ENCODE measurements around the gene DMD.
"Not testable (repeated sequence)": the region's sequence is repeated elsewhere in the genome, so short reads cannot be mapped to it uniquely, and the experiment has no call there.

Gene DMD

GRCh38 chrX:33211356-33212260 lies at the start of gene DMD:
Gene DMD, minus strand, starts transcription at chrX:33211549. Its CDS starts 237 bp downstream, at chrX:33211312.
- no peak for DNase-seq

- no peak for DNase-seq
These were observed 41.0 kb upstream of the DMD start for GRCh38 chrX:33252306-33252825.

- DNase-seq, result no peak
These were observed 7.5 kb upstream of the DMD start for GRCh38 chrX:33218819-33219218.

DNA sequence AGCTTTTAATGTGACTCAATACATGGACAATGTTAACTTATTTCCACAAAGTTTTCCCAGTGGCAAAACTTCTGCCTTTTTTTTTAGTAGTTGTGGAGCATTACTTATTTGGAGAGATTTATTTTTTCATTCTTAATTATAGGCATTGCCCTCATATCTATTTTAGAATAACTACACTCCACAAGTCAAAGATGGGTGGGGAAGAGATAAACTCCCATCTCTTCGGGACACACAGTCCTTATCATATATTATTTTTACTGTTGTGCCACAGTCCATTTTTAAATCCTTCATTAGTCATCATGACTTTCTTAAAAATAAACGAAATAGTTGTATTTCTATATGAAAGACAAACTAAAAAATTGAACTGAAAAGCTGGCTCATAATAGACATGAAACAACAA lies 1.2 kb downstream of the DMD start:
- DNase-seq, result no peak

DNA sequence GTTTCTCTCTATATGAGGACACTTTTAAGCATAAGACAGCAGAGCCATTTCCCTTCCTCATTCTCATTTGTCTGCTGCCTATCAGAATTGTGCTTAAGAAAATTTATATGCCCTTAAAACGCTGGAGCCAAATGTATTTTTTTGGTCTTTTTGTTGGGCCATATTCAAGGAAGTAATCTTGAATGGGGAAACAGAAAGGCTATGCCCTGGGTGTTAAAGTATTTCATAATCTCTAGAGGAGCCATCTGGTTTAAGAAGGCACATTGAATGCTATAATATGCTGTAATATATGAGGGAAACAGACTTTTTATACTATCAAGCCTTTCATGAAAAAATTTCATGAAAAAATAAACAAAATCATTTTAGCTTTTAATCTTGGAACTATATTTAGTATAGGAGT lies 4.3 kb downstream of the DMD start:
- no peak for DNase-seq

- no peak for DNase-seq
These were observed 6.0 kb downstream of the DMD start for GRCh38 chrX:33205321-33205720.

DNA sequence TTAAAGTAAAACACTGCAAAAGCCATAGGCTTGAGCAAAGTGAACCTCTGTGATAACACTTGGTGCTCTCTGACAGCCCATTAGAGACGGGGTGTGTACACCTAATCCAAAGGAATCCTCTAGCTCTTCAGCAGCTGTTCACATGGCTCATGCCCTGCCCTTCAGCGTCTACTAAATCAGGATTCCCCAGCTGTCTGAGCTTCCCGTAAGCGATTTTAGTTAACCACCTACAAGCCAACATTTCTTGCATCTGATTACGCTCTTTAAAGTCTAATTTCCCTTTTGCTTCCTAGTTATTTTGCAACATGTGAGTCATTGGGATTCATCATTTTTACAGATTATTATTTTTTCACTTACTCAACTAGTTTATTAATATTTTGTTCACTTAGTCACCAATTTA lies 6.5 kb downstream of the DMD start:
- no peak for DNase-seq

DNA sequence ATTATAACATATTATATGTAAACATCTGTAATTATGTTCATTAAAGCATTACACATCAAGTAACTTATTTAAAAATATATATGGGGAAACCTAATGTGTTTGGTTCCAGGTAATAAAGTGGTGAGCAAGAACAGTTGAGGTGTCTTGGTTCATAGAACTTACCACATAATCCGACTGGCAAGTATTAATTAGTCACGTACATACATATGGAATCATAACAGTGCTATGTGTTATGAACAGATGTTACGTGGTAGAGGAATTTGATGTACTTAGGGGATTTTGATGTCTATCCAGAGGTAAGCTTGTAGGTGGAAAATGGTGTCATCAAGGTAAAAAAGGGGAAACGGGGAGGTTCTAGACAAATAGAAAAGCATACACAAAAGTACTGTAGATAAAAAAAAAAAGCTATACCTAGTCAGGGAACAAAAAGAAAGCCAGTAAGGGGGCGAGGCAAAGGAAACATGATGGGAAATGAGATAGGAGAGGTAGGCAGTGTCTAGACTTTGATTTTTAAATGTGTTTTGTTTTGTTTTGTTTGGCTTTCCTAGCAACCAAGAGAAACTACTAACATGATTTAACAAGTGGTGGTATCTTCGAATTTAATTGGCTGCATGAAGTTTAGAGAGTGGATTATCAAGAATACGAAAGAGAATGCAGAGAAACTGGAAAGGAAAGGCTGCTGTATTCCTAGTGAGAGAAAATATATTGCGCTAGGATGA lies 12.6 kb downstream of the DMD start:
- DNase-seq, result no peak

DNA sequence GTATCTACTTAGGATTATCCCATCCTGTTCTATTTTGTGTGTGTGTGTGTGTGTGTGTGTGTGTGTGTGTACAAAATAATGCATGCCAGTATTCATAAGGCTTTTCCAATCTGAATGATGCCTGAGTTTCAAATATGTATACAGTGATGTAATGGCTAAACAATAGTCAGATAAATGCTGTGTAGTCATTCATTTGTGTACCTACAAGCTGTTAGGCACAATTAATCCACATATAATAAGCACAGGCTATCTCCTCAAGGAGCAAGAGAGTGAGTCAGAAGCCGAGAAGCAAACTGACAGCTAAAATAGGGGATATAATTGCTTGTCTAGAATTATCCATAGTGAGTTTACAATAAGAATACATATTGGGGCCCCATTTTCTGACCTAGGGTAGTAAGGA lies 15.7 kb downstream of the DMD start:
- no peak for DNase-seq

DNA sequence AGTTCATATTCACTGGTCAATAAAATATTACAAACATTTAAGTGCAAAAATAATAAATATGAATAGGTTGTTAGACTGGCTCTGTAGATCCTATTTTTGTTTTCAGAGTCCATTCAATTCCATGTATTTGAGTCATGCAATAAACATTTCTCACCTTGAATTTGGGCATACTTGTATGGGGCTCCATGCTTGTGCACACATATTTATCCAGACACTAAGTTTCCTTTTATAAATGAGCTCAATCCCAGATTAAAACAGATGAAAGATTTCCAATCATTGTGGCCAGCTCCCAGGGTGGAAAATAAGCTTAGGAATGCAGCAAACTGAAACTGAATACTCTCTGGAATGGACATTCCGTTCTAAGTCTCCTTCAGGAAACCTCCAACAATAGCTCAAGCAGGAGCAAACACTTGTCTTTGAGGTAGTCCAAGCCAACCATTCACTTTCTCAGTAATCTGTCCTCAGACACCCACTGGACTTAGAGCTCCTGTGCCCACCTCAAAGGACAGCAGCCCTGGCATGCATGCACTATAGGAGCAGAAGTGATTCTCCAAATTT lies 16.4 kb downstream of the DMD start:
- no peak for DNase-seq

GRCh38 chrX:33194289-33194688 lies 17.1 kb downstream of the DMD start:
- no peak for DNase-seq

GRCh38 chrX:33190016-33190415 lies 21.3 kb downstream of the DMD start:
- DNase-seq, result no peak

GRCh38 chrX:33188881-33189280 lies 22.5 kb downstream of the DMD start:
- DNase-seq, result no peak

DNA sequence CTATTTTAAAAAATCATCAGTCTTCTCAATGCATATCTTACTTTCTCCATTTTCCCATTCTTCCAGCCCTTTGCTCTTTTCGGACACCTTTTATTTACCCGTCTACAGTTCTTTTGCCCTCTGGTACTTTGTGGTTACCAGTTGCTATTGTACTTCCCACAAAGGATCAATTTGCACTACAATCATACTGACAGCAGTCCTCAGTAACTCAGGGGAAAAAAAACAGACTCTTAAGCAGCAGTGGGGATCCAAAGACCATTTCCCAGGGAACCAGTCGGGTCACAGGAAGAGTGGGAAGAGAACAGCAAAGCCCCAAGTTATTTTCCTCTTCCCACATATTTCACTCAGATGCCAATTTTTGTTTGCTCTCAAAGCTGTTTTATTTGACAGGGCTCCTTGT lies 23.1 kb downstream of the DMD start:
- DNase-seq, result no peak

DNA sequence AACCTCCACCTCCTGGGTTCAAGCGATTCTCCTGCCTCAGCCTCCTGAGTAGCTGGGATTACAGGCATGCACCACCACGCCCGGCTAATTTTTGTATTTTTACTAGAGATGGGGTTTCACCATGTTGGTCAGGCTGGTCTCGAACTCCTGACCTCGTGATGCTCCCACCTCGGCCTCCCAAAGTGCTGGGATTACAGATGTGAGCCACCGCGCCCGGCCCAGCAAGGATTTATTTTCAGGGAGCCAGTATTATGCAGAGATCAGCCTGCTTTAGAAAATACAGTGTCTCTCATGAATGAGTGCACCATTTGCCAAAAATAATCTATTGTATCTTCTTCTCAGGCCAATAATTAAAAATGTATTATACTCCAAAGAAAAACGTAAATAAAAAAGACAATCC lies 26.5 kb downstream of the DMD start:
- DNase-seq, result not testable (repeated sequence)

GRCh38 chrX:33183361-33183760 lies 28.0 kb downstream of the DMD start:
- no peak for DNase-seq

GRCh38 chrX:33178690-33179089 lies 32.7 kb downstream of the DMD start:
- DNase-seq, result no peak

DNA sequence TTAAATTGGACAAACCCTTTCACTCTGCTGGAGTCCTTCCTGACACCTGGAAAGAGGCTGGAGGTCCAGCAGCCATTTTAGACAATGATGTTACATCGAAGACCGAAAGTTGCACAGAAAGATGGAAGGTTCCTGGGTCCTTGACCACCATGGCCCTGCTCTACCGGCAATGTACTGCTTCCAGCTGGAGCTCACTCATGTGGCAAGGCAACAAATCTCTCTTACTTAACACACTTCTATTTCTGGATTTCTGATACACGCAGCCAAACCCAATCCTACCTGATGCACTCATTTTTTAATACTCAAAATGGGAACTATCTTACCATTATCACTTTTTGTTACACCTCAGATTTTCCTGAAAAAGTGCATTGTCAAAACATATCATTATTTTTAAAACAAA lies 33.1 kb downstream of the DMD start:
- no peak for DNase-seq

GRCh38 chrX:33175201-33175600 lies 36.1 kb downstream of the DMD start:
- no peak for DNase-seq

GRCh38 chrX:33171041-33171440 lies 40.3 kb downstream of the DMD start:
- no peak for DNase-seq

DNA sequence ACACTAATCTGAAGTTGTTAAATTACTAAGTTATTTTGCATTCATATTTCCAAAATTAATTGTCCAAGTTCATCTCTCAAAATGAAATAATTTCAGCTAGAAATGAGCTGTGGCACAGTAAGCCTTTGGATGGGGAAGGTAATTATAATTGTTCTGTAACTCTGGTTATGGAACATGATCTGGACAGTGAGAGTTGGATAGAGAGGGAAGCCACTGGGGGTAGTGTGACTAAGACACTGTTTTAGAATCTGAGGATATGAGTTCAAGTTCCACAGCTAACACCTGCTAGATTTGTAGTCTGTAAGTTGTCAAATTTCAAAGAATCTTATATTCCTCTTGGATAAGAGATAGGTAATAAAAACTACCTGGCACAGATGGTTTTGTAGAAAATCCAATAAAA lies 49.5 kb downstream of the DMD start:
- DNase-seq, result no peak

GRCh38 chrX:33160273-33160672 lies 51.1 kb downstream of the DMD start:
- no peak for DNase-seq

- no peak for DNase-seq
These were observed 55.1 kb downstream of the DMD start for GRCh38 chrX:33156152-33156726.

Data from activated CD8-positive, alpha-beta memory T cell treated with anti-CD3 and anti-CD28 coated beads, Interleukin-2, amount 50 U/mL, for 4 hours (primary cell).